Type B pancreatic cell (in vitro differentiated cells): ENCODE measurements around the gene NCK1. TPM values are rescaled to one million over a fixed set of nuclear protein-coding genes. Genes with fewer than 3 reads are reported as not detected.
A peak's percentile ranks its signal among the peaks of the same experiment; 100 is the strongest.
"Not testable (repeated sequence)": the region's sequence is repeated elsewhere in the genome, so short reads cannot be mapped to it uniquely, and the experiment has no call there.

Source experiments
- DNase-seq: peaks from one replicate; pipeline ENCODE4 v3.0.0; 2021; ENCODE audit warnings: mixed read lengths; ENCODE audit not compliant: unreplicated experiment; ENCODE audit errors: extremely low spot score
- H3K27ac Mint-ChIP-seq: 2 replicates; pipeline ENCODE4 v1.8.0; 2021; ENCODE audit warnings: mild to moderate bottlenecking, mixed read lengths
- H3K27me3 Mint-ChIP-seq: 2 replicates; pipeline ENCODE4 v1.8.0; 2021; ENCODE audit warnings: mixed read lengths
- H3K36me3 Mint-ChIP-seq: 2 replicates; pipeline ENCODE4 v1.8.0; 2021; ENCODE audit warnings: mixed read lengths
- H3K4me1 Mint-ChIP-seq: one replicate; pipeline ENCODE4 v1.8.0; 2021; ENCODE audit warnings: mixed read lengths; ENCODE audit not compliant: unreplicated experiment
- H3K4me3 Mint-ChIP-seq: 2 replicates; pipeline ENCODE4 v1.8.0; 2021; ENCODE audit warnings: mild to moderate bottlenecking, mixed read lengths
- H3K9me3 Mint-ChIP-seq: 2 replicates; pipeline ENCODE4 v1.8.0; 2021; ENCODE audit warnings: mixed read lengths
- total RNA-seq: library from RNA; stranded (reverse); gene quantifications from 2 replicates; pipeline ENCODE4 v1.2.1, GENCODE V29; 2021; ENCODE audit warnings: low replicate concordance
- TF ChIP-seq, protein P1 (sequence below): fragments of 200-600 bp; sonication (generic); conservative IDR thresholded peaks from 2 replicates; pipeline ENCODE4 v1.5.0; 2021; ENCODE audit warnings: antibody characterized with exemption, mild to moderate bottlenecking

The NCK1 gene
- total RNA-seq, 1 donor from 2014 or later: 24.3 TPM

- Mint-ChIP-seq H3K4me1 (peaks cover 21% of the 10 kb centered on the region), H3K4me3 (no peak overlapping the region), H3K27ac (no peak overlapping the region), H3K36me3 (no peaks in the 10 kb centered on the region), H3K9me3 (no peaks in the 10 kb centered on the region), H3K27me3 (no peaks in the 10 kb centered on the region)
- no peak for DNase-seq
- TF ChIP-seq, protein P1, sequence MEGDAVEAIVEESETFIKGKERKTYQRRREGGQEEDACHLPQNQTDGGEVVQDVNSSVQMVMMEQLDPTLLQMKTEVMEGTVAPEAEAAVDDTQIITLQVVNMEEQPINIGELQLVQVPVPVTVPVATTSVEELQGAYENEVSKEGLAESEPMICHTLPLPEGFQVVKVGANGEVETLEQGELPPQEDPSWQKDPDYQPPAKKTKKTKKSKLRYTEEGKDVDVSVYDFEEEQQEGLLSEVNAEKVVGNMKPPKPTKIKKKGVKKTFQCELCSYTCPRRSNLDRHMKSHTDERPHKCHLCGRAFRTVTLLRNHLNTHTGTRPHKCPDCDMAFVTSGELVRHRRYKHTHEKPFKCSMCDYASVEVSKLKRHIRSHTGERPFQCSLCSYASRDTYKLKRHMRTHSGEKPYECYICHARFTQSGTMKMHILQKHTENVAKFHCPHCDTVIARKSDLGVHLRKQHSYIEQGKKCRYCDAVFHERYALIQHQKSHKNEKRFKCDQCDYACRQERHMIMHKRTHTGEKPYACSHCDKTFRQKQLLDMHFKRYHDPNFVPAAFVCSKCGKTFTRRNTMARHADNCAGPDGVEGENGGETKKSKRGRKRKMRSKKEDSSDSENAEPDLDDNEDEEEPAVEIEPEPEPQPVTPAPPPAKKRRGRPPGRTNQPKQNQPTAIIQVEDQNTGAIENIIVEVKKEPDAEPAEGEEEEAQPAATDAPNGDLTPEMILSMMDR: no peak
Observed at GRCh38 chr3:136959599-136959998, 97.6 kb downstream of the NCK1 start.

DNA sequence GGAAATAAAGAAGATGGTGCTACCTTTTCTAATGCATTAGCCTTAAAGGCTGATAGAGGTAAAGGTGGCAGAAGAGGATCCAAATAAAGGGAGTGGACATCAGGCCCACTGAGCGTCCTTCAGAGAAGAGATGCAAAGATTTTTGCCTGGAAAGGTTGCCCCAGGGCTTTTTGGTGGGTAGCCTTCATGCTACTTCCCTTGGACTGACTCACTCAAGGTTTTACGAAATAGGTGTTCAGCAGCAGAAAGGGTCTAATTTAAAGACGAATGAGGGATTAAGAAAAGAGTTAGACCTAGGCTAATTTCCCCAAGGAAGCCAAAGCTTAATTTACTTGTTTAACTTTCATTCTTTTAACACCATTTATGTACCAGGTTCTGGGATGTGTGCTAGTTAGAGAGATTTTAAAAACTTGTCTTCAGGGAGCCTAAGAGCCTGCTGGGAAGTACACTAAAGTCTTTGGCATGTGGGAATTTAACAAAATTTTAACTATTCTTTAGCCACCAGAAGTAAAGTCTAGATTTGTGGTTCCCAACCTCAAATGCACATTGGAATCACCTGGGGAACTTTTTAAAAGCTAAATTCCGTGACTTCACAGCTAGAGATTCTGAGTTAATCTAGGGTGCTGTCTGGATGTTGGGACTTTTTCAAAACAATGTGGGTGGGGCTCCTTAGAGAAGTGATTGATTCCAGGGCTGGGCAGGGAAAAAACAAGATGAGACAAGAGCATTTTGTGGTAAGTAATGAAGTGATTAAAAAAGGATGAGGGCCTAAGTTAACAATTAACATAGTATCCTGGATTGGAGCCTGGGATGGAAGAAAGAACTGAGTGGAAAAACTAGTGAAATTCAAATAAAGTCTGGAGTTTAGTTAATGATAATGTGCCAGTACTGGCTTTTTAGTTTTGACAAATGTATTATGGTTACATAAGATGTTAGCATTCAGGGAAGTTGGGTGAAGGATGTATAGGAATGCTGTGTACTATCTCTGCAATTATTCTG is 99.1 kb downstream of the NCK1 start:
- Mint-ChIP-seq H3K36me3 (no peaks in the 10 kb centered on the region), H3K4me1 (peaks cover 8% of the 10 kb centered on the region), H3K27me3 (no peaks in the 10 kb centered on the region), H3K9me3 (no peaks in the 10 kb centered on the region), H3K27ac (peak overlapping the region; percentile 0), H3K4me3 (no peak overlapping the region)
- TF ChIP-seq, protein P1: no peak
- DNase-seq: no peak

DNA sequence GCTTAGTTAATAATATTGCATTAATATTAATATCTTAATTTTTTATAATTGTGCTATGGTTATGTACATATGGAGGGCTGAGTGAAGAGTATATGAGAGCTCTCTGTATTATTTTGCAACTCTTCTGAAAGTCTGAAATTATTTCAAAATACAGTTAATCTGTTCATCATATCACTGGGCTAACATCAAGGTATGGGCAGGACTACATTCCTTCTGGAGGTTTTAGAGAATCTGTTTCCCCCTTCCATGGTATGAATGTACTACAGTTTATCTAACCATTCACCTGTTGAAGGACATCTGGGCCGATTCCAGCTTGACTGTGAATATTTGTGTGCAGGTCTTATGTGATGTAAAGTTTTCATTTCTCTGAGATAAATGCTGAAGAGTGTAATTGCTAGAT is 100.9 kb downstream of the NCK1 start:
- no peak for DNase-seq
- no peaks in the 10 kb centered on the region for H3K36me3 Mint-ChIP-seq
- no peaks in the 10 kb centered on the region for H3K9me3 Mint-ChIP-seq
- H3K27ac Mint-ChIP-seq: no peak overlapping the region
- no peaks in the 10 kb centered on the region for H3K27me3 Mint-ChIP-seq
- peaks cover 5% of the 10 kb centered on the region for H3K4me1 Mint-ChIP-seq
- TF ChIP-seq, protein P1: no peak
- H3K4me3 Mint-ChIP-seq: no peak overlapping the region

GRCh38 chr3:136969539-136969938 is 107.5 kb downstream of the NCK1 start:
- not testable (repeated sequence) for H3K27ac Mint-ChIP-seq

GRCh38 chr3:136973352-136973751 is 111.3 kb downstream of the NCK1 start:
- H3K27me3 Mint-ChIP-seq: no peaks in the 10 kb centered on the region
- no peak for DNase-seq
- H3K4me3 Mint-ChIP-seq: no peak overlapping the region
- no peaks in the 10 kb centered on the region for H3K4me1 Mint-ChIP-seq
- peaks cover 4% of the 10 kb centered on the region for H3K36me3 Mint-ChIP-seq
- TF ChIP-seq, protein P1: no peak
- no peaks in the 10 kb centered on the region for H3K9me3 Mint-ChIP-seq
- H3K27ac Mint-ChIP-seq: no peak overlapping the region

More at GRCh38 chr3:136969539-136969938, 107.5 kb downstream of the NCK1 start:
- DNase-seq, H3K27me3 Mint-ChIP-seq, H3K9me3 Mint-ChIP-seq, H3K4me1 Mint-ChIP-seq, H3K36me3 Mint-ChIP-seq: not testable (repeated sequence)
- peak overlapping the region; percentile 54 for H3K4me3 Mint-ChIP-seq

DNA sequence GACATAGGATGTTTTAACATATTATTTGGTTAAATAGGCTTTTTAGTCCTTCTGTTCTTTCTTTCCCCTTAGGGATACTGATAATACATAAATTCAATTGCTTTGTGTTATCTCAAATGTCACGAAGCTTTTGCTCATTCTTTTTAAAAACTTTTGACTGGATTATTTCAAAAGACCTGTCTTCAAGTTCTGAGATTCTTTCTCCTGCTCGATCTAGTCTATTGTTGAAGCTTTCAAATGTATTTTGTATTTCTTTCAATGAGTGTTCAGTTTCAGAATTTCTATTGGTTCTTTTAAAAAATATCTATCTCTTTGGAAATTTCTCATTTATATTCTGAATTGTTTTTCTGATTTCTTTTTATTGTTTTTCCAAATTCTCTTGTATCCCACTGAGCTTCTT is 112.7 kb downstream of the NCK1 start:
- TF ChIP-seq, protein P1: no peak
- Mint-ChIP-seq H3K27me3 (no peaks in the 10 kb centered on the region), H3K27ac (no peak overlapping the region), H3K9me3 (no peaks in the 10 kb centered on the region), H3K36me3 (peaks cover 4% of the 10 kb centered on the region), H3K4me3 (no peak overlapping the region), H3K4me1 (no peaks in the 10 kb centered on the region)
- no peak for DNase-seq
